ENCODE data around the gene LRRC41. TPM values are rescaled to one million over a fixed set of nuclear protein-coding genes. Genes with fewer than 3 reads are reported as not detected.

Gene LRRC41
- total and polyA plus RNA-seq, 2 of the 13 experiments (the other 11 are each of a cell fraction or from before 2014, with no cell fraction given), result 48.1 to 53.6 TPM

- TF ChIP-seq ZNF839 (CRISPR knock-in tag; IDR thresholded peaks at IDR 0.05; ENCODE audit: borderline replicate concordance), result no peak
- no peak for TF ChIP-seq ARHGAP35 (CRISPR knock-in tag; IDR thresholded peaks at IDR 0.05; ENCODE audit: borderline replicate concordance)
- TF ChIP-seq ZNF780A (CRISPR knock-in tag; IDR thresholded peaks at IDR 0.05), result no peak
- TF ChIP-seq GATAD1 (CRISPR knock-in tag; IDR thresholded peaks at IDR 0.05), result no peak
- TF ChIP-seq SP4 (CRISPR knock-in tag; IDR thresholded peaks at IDR 0.05), result no peak
- TF ChIP-seq HDAC1 (CRISPR knock-in tag; IDR thresholded peaks at IDR 0.05), result no peak
- peak; percentile 65 for TF ChIP-seq AGO2 (optimal IDR thresholded peaks at IDR 0.05; ENCODE audit: low read depth, low read length)
- TF ChIP-seq KDM6A (CRISPR knock-in tag; IDR thresholded peaks at IDR 0.05; ENCODE audit: low read depth), result no peak
- TF ChIP-seq ZNF432 (CRISPR knock-in tag; IDR thresholded peaks at IDR 0.05; ENCODE audit: borderline replicate concordance), result 0 out of 2 replicates have a peak, but pooled peaks have one; percentile 75
- TF ChIP-seq ZNF776 (CRISPR knock-in tag; IDR thresholded peaks at IDR 0.05), result peak; percentile 39; the same call in 1 of the 2 replicates
- TF ChIP-seq ZSCAN31 (CRISPR knock-in tag; IDR thresholded peaks at IDR 0.05; ENCODE audit: low read depth), result no peak
- TF ChIP-seq NR2F6 (IDR thresholded peaks at IDR 0.05), result no peak
- 0 out of 2 replicates have a peak, but pooled peaks have one; percentile 4 for TF ChIP-seq NR2F6 (CRISPR knock-in tag; IDR thresholded peaks at IDR 0.05)
- peak; percentile 63; the same call in 1 of the 2 replicates for TF ChIP-seq SNAI1 (CRISPR knock-in tag; IDR thresholded peaks at IDR 0.05; ENCODE audit: borderline replicate concordance)
- no peak for TF ChIP-seq ZNF660 (CRISPR knock-in tag; IDR thresholded peaks at IDR 0.05; ENCODE audit: borderline replicate concordance, low read depth)
- TF ChIP-seq BORCS8-MEF2B (CRISPR knock-in tag; IDR thresholded peaks at IDR 0.05), result peak; percentile 16; the same call in 1 of the 2 replicates
- TF ChIP-seq CBX5 (CRISPR knock-in tag; IDR thresholded peaks at IDR 0.05; ENCODE audit: borderline replicate concordance), result no peak
- TF ChIP-seq RBM39 (IDR thresholded peaks at IDR 0.05; ENCODE audit: low read depth, low read length, poor library complexity, severe bottlenecking), result peak; percentile 22
- no peak for TF ChIP-seq ZNF331 (CRISPR knock-in tag; IDR thresholded peaks at IDR 0.05)
- no peak for TF ChIP-seq MTERF4 (CRISPR knock-in tag; IDR thresholded peaks at IDR 0.05)
- no peak for TF ChIP-seq MEIS1 (CRISPR knock-in tag; IDR thresholded peaks at IDR 0.05; ENCODE audit: borderline replicate concordance)
- no peak for TF ChIP-seq ZBTB43 (CRISPR knock-in tag; conservative IDR thresholded peaks at IDR 0.05)
- no peak for TF ChIP-seq U2AF2 (IDR thresholded peaks at IDR 0.05; ENCODE audit: low read depth, low read length)
- TF ChIP-seq KLF11 (CRISPR knock-in tag; IDR thresholded peaks at IDR 0.05), result no peak
- peak; percentile 95 for TF ChIP-seq ZFY (CRISPR knock-in tag; IDR thresholded peaks at IDR 0.05)
- TF ChIP-seq ZZZ3 (CRISPR knock-in tag; IDR thresholded peaks at IDR 0.05; ENCODE audit: borderline replicate concordance), result peak; percentile 37; the same call in 1 of the 2 replicates
- no peak for TF ChIP-seq STAT6 (CRISPR knock-in tag; IDR thresholded peaks at IDR 0.05; ENCODE audit: borderline replicate concordance)
- TF ChIP-seq ZNF44 (CRISPR knock-in tag; IDR thresholded peaks at IDR 0.05), result no peak
- no peak for TF ChIP-seq WIZ (CRISPR knock-in tag; IDR thresholded peaks at IDR 0.05)
Measured at GRCh38 chr1:46302641-46303037, 777 bp downstream of the LRRC41 start (continued).
